Activated naive CD4-positive, alpha-beta T cell treated with anti-CD3 and anti-CD28 coated beads, Interleukin-2, amount 10 ng/mL, durations not matched to agents 7 days and 5 days (primary cell): ENCODE results near the gene AFF3.
"Not testable (repeated sequence)": the region's sequence is repeated elsewhere in the genome, so short reads cannot be mapped to it uniquely, and the experiment has no call there.

Source experiments
- CTCF ChIA-PET: fragments of 350-600 bp; sonication (Branson Sonifier 250); formaldehyde crosslinking; loops from one replicate; lab custom pipeline; 2021; ENCODE audit warnings: antibody characterized with exemption; lab: Charles Lee
- DNase-seq: peaks from one replicate; pipeline ENCODE4 v3.0.0-alpha.2; 2020
- H3K27ac Mint-ChIP-seq: one replicate; pipeline ENCODE4 v1.8.0; 2021; ENCODE audit warnings: mild to moderate bottlenecking, moderate library complexity, mixed read lengths
- H3K27me3 Mint-ChIP-seq: one replicate; pipeline ENCODE4 v1.8.0; 2021; ENCODE audit warnings: mild to moderate bottlenecking, mixed read lengths
- H3K36me3 Mint-ChIP-seq: one replicate; pipeline ENCODE4 v1.8.0; 2021; ENCODE audit warnings: mixed read lengths
- H3K4me1 Mint-ChIP-seq: one replicate; pipeline ENCODE4 v1.8.0; 2021; ENCODE audit warnings: mixed read lengths
- H3K4me3 Mint-ChIP-seq: one replicate; pipeline ENCODE4 v1.8.0; 2021; ENCODE audit warnings: mild to moderate bottlenecking, moderate library complexity, mixed read lengths
- H3K9me3 Mint-ChIP-seq: one replicate; pipeline ENCODE4 v1.8.0; 2021; ENCODE audit warnings: mixed read lengths

Gene AFF3

GRCh38 chr2:99674090-99674489 lies 468.3 kb downstream of the AFF3 start:
- H3K27me3 Mint-ChIP-seq: no peaks in the 10 kb centered on the region
- H3K4me1 Mint-ChIP-seq: no peaks in the 10 kb centered on the region
- no peaks in the 10 kb centered on the region for H3K36me3 Mint-ChIP-seq
- no peak overlapping the region for H3K4me3 Mint-ChIP-seq
- CTCF ChIA-PET: no interaction called here
- H3K27ac Mint-ChIP-seq: no peak overlapping the region
- DNase-seq: no peak
- peaks cover 2% of the 10 kb centered on the region for H3K9me3 Mint-ChIP-seq

GRCh38 chr2:99672766-99673350 lies 469.5 kb downstream of the AFF3 start:
- Mint-ChIP-seq H3K4me3 (no peak overlapping the region), H3K27ac (no peak overlapping the region), H3K27me3 (no peaks in the 10 kb centered on the region), H3K4me1 (no peaks in the 10 kb centered on the region), H3K36me3 (no peaks in the 10 kb centered on the region), H3K9me3 (peaks cover 2% of the 10 kb centered on the region)
- no peak for DNase-seq
- CTCF ChIA-PET: interaction anchor here (1.4 to 1.6 kb wide), 2 partner anchors 19 to 589 kb away, joined by 3 to 4 read pairs; no protein-coding TSS in a partner anchor

GRCh38 chr2:99670768-99671734 lies 471.3 kb downstream of the AFF3 start:
- Mint-ChIP-seq H3K36me3 (no peaks in the 10 kb centered on the region), H3K4me1 (no peaks in the 10 kb centered on the region), H3K9me3 (peaks cover 2% of the 10 kb centered on the region), H3K27me3 (no peaks in the 10 kb centered on the region), H3K27ac (no peak overlapping the region), H3K4me3 (no peak overlapping the region)
- CTCF ChIA-PET: interaction anchor here (1.4 to 1.6 kb wide), 2 partner anchors 21 to 591 kb away, joined by 3 to 4 read pairs; no protein-coding TSS in a partner anchor
- DNase-seq: no peak

- Mint-ChIP-seq H3K9me3 (peaks cover 2% of the 10 kb centered on the region), H3K27ac (no peak overlapping the region), H3K4me3 (no peak overlapping the region), H3K27me3 (no peaks in the 10 kb centered on the region), H3K4me1 (no peaks in the 10 kb centered on the region), H3K36me3 (no peaks in the 10 kb centered on the region)
- CTCF ChIA-PET: no interaction called here
- DNase-seq: no peak
These were observed 476.1 kb downstream of the AFF3 start for GRCh38 chr2:99666256-99666655.

GRCh38 chr2:99663641-99664040 lies 478.7 kb downstream of the AFF3 start:
- no peaks in the 10 kb centered on the region for H3K9me3 Mint-ChIP-seq
- no peak overlapping the region for H3K27ac Mint-ChIP-seq
- no peak overlapping the region for H3K4me3 Mint-ChIP-seq
- H3K36me3 Mint-ChIP-seq: no peaks in the 10 kb centered on the region
- H3K4me1 Mint-ChIP-seq: no peaks in the 10 kb centered on the region
- DNase-seq: no peak
- no peaks in the 10 kb centered on the region for H3K27me3 Mint-ChIP-seq
- CTCF ChIA-PET: no interaction called here

- no peaks in the 10 kb centered on the region for H3K4me1 Mint-ChIP-seq
- H3K27ac Mint-ChIP-seq: no peak overlapping the region
- H3K36me3 Mint-ChIP-seq: no peaks in the 10 kb centered on the region
- CTCF ChIA-PET: no interaction called here
- H3K9me3 Mint-ChIP-seq: no peaks in the 10 kb centered on the region
- H3K27me3 Mint-ChIP-seq: no peaks in the 10 kb centered on the region
- no peak for DNase-seq
- H3K4me3 Mint-ChIP-seq: no peak overlapping the region
These were observed 479.5 kb downstream of the AFF3 start for GRCh38 chr2:99662761-99663341.

GRCh38 chr2:99661761-99662160 lies 480.6 kb downstream of the AFF3 start:
- DNase-seq, H3K27ac Mint-ChIP-seq, H3K4me1 Mint-ChIP-seq, CTCF ChIA-PET, H3K9me3 Mint-ChIP-seq, H3K36me3 Mint-ChIP-seq, H3K4me3 Mint-ChIP-seq, H3K27me3 Mint-ChIP-seq: not testable (repeated sequence)

GRCh38 chr2:99660616-99661406 lies 481.6 kb downstream of the AFF3 start:
- Mint-ChIP-seq H3K4me1 (no peaks in the 10 kb centered on the region), H3K36me3 (no peaks in the 10 kb centered on the region), H3K27me3 (no peaks in the 10 kb centered on the region), H3K4me3 (no peak overlapping the region), H3K27ac (peak overlapping the region; percentile 56), H3K9me3 (no peaks in the 10 kb centered on the region)
- CTCF ChIA-PET: no interaction called here
- DNase-seq: no peak

- no peaks in the 10 kb centered on the region for H3K27me3 Mint-ChIP-seq
- H3K4me1 Mint-ChIP-seq: no peaks in the 10 kb centered on the region
- H3K4me3 Mint-ChIP-seq: no peak overlapping the region
- CTCF ChIA-PET: no interaction called here
- no peaks in the 10 kb centered on the region for H3K36me3 Mint-ChIP-seq
- DNase-seq: no peak
- no peak overlapping the region for H3K27ac Mint-ChIP-seq
- H3K9me3 Mint-ChIP-seq: no peaks in the 10 kb centered on the region
These were observed 482.5 kb downstream of the AFF3 start for GRCh38 chr2:99659874-99660273.

- Mint-ChIP-seq H3K9me3 (no peaks in the 10 kb centered on the region), H3K27ac (no peak overlapping the region), H3K27me3 (no peaks in the 10 kb centered on the region), H3K4me3 (no peak overlapping the region), H3K36me3 (no peaks in the 10 kb centered on the region), H3K4me1 (no peaks in the 10 kb centered on the region)
- CTCF ChIA-PET: interaction anchor here (0.6 kb wide), 1 partner anchor 605 kb away, joined by 3 read pairs; no protein-coding TSS in a partner anchor
- DNase-seq: no peak
These were observed 484.6 kb downstream of the AFF3 start for GRCh38 chr2:99657691-99658258.

- Mint-ChIP-seq H3K4me1 (no peaks in the 10 kb centered on the region), H3K4me3 (no peak overlapping the region), H3K27me3 (no peaks in the 10 kb centered on the region), H3K9me3 (no peaks in the 10 kb centered on the region), H3K27ac (no peak overlapping the region), H3K36me3 (no peaks in the 10 kb centered on the region)
- CTCF ChIA-PET: no interaction called here
- no peak for DNase-seq
These were observed 485.4 kb downstream of the AFF3 start for GRCh38 chr2:99656994-99657393.

- Mint-ChIP-seq H3K27me3 (no peaks in the 10 kb centered on the region), H3K4me1 (no peaks in the 10 kb centered on the region), H3K4me3 (no peak overlapping the region), H3K36me3 (no peaks in the 10 kb centered on the region), H3K27ac (no peak overlapping the region), H3K9me3 (no peaks in the 10 kb centered on the region)
- no peak for DNase-seq
- CTCF ChIA-PET: no interaction called here
These were observed 489.0 kb downstream of the AFF3 start for GRCh38 chr2:99653433-99653832.

GRCh38 chr2:99652862-99653261 lies 489.5 kb downstream of the AFF3 start:
- Mint-ChIP-seq H3K27me3 (no peaks in the 10 kb centered on the region), H3K4me3 (no peak overlapping the region), H3K27ac (no peak overlapping the region), H3K4me1 (no peaks in the 10 kb centered on the region), H3K36me3 (no peaks in the 10 kb centered on the region), H3K9me3 (no peaks in the 10 kb centered on the region)
- CTCF ChIA-PET: no interaction called here
- no peak for DNase-seq
